Lung microvascular endothelial cell (primary cell): ENCODE data around the gene GINS3. TPM values are rescaled to one million over a fixed set of nuclear protein-coding genes. Genes with fewer than 3 reads are reported as not detected.
A peak's percentile ranks its signal among the peaks of the same experiment; 100 is the strongest.

Experiments used
- DNase-seq, 2 donors: peaks; one replicate each; pipeline versions ENCODE4 v3.0.0 to v3.0.0-alpha.2; 2010; ENCODE audit warnings: low read depth in 2 of 2
- total RNA-seq: library from RNA; depleted of rRNA; stranded (reverse); fragments of >200 nt; gene quantifications from 2 replicates; pipeline ENCODE4 v1.2.1, GENCODE V29; 2014

GINS3 gene
- total RNA-seq = 5.2 and 6.3 TPM in 2 replicates

DNA sequence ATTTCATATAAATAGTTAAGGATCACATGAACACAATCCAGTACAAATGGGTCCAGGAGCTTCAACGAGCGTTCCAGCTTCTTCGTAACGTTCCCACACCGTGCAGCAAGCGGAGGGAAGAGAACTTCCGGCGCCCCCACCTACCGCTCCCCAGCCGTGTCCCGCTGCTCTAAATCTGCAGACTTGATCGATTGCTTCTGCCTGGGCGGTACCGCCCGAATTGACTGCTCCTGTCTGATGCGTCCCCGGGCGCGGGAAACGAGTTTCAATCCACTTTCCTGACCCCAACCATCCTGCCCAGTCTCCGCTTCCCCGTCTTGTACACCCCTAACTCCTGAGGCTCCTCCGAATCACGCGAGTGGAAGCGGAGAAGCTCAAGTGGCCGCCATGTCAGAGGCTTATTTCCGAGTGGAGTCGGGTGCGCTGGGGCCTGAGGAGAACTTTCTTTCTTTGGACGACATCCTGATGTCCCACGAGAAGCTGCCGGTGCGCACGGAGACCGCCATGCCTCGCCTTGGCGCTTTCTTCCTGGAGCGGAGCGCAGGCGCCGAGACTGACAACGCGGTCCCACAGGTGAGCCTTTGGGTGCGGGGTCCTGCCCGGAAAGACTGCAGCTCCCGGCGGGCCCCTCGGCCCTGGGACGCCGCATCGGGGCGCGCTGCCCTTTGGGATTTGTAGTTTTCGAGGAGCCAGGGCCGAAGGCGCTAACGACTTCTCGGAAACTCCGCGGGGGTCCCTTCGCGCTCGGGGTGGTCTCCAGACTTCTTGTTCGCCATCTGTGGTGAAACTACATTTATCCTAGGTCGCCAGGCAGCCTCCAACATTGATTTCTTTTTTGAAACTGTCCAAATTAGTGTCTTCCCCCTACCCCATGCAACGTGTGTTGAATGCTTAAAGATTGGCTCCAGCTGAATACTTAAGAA, at the start of gene GINS3:
GINS3 (plus strand) TSS at position 257 of the 923 bp plus-strand sequence; CDS start at position 388, 131 bp downstream.
- peak; percentile 89 to 91 for DNase-seq

DNA sequence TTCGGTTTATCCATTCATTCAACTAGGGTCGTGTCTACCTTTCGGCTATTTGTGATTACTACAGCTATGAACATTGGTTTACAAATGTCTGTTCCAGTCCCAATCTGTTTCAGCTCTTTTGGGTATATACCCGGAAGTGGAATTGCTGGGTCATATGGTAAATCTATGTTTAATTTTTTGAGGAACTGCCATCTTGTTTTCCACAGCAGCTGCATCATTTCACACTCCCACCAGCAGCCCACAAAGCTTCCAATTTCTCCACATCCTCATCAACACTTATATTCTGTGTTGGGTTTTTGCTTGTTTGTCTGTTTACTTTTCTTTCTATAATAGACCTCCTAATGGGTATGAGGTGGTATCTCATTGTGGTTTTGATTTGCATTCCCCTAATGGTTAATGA, 48.7 kb upstream of the GINS3 start:
- no peak for DNase-seq

DNA sequence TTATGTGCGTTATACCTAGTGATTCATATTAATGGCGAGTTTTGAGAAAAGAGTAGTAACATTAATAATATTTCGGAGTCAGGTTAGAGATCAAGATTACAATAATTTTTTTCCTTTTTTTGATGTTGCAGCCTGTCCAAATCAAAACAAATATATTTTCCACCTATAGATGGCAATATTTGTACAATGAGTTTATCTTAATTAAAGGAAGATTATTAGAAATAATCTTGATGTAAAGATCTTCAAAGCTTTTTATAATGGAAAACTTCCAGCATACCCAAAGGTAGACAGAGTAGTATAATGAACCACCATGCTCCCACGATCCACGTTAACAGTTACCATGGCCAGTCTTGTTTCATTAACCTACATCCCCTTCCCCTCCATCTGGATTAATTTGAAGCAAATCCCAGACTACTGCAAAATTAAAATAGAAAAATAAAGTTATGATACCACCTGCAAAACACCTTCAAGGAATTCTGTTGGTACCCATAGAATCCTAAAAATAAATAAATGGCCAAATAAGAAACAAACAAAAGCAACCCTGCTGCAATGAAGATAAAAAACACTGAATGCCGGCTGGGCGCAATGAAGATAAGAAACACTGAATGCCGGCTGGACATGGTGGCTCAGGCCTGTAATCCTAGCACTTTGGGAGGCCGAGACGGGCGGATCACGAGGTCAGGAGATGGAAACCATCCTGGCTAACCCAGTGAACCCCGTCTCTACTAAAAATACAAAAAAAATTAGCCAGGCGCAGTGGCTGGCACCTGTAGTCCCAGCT, 46.5 kb upstream of the GINS3 start:
- peak in 1 of 2 donors; percentile 31 for DNase-seq

DNA sequence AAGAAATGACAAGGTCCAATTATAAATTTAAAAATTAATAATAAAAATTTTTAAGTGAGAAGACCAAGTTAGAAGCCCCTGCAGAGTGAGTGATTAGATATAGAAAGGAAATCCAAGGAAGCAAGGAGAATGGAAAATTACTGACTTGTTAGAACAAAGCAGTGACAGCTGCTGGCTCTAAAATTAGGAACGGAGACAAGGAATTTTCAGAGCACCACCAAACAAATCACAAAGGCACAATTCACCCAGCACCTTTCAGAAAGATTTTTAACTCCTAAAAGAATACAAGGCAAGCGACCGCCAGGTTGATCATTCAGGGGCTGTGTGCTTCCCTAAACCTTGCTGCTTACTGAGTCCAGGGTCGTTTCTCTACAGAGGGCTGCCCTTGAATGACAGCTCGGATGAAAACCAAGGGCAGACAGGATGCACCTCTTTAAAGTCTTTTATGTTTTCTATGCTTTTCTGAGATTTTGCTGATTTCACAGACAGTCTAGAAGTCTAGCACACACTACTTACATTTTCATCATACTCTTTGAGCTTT, 45.4 kb upstream of the GINS3 start:
- no peak for DNase-seq

DNA sequence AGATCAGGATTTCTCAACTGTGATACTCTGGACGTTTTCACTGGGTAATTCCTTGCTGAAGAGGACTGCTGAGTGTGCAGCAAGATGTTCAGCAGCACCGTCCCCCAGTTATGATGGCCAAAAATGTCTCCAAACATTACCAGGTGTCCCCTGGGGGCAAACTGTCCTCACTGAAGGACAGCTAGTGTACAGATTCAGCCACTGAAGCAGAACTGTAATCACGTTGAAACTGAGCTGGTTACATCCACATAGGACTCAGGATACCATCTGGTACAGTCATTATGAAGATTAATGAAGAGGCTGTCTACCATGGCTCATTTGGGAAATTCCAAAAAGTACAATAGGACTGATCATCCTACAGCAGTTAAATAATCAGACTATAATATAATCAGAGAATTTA, 43.3 kb upstream of the GINS3 start:
- no peak for DNase-seq

DNA sequence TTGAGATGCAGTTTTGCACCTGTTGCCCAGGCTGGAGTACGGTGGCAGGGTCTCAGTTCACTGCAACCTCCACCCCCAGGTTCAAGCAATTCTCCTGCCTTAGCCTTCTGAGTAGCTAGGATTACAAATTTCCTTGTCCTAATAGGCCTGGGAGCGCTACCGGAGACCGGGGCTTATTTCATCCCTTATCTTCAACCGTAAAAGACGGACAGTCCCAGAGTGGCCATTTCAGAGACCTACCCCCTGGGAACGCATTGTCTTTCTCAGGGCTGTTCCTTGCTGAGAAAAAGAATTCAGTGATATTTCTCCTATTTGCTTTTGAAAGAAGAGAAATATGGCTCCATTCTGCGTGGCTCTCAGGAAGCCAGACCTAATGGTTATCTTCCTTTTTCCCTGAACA, 39.6 kb upstream of the GINS3 start:
- no peak for DNase-seq

DNA sequence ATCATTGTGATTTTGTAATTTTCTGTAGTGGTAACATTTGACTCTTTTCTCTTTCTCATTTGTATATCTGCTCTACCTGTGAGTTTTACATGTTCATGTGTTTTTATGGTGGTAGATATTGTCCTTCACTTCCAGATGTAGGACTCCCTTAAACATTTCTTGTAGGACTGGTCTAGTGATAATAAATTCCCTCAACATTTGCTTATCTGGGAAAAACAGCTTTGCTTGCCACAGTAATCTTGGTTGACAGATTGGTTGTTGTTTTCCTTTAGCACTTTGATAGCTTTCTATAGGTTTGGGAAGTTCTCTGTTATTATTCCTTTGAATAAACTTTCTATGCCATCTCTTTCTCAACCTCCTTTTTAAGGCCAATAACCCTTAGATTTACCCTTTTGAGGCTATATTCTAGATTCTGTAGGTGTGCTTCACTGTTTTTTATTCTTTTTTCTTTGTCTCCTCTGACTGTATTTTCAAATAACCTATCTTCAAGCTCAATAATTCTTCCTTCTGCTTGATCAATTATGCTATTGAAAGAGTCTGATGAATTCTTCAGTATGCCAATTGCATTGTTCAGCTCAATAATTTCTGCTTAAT, 32.1 kb upstream of the GINS3 start:
- no peak for DNase-seq

DNA sequence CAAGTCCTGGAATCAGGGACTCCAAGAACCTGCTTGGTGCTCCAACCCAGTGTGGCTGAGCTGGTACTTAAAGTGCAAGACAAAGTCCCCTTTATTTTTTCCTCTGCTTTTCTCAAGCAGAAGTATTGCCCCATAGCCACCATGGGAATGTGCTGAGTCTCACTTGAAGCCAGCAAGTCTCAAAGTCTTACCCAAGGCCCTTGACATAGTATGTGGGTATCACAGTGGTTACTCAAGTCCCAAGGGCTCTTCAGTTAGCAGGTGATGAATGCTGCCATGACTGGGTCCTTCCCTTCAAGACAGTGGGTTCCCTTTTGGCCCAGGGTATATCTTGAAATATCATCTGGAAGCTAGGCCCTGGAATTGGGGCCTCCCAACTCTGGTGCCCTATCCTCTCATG, 30.5 kb upstream of the GINS3 start:
- no peak for DNase-seq

DNA sequence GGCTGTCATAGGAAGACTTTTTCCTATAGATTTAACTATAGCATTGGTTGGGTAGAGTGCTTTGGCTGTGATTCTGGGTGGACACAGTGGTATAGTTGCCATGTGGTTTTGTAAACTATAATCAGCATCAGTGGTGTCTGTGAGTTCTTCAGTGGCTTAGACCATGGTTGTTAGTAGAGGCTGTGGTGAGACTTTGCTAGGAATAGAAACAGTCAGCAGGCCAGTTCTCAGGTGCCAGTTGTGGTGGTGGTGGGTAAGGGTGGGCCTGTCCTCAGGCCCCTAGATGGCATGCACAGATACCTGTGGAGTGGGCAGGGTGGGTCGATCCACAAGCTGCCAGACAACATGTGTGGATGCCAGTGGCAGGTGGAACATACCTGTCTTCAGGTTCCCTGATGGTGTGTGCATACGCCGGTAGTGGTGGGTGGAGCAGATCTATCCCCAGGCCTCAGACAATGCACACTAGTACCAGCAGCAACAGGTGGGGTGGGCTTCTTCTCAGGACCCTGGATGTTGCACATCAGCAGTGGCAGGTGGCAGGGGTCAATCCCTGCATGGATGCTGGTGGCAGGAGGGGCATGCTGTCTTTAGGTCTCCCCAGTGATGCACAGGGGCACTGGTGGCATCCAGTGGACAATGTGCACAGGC, 28.4 kb upstream of the GINS3 start:
- no peak for DNase-seq

DNA sequence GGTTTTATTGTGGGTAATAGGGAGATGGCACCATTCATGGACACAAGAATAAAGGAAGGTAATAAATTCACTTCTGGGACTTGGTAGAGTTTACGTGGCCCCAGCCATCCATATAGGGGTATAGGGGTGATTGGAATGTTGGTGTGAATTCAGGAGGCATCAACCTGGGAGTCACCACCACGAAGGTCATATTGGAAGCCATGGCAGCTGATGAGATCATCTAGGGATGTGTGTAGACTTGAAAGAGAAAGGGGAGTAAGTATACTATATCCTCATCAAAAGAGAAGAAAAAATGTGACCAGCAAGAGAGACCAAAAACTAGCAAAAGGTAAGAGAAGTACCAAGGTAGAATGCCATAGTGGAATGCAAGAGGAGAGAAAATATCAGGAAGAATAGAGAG, 26.6 kb upstream of the GINS3 start:
- DNase-seq = no peak

DNA sequence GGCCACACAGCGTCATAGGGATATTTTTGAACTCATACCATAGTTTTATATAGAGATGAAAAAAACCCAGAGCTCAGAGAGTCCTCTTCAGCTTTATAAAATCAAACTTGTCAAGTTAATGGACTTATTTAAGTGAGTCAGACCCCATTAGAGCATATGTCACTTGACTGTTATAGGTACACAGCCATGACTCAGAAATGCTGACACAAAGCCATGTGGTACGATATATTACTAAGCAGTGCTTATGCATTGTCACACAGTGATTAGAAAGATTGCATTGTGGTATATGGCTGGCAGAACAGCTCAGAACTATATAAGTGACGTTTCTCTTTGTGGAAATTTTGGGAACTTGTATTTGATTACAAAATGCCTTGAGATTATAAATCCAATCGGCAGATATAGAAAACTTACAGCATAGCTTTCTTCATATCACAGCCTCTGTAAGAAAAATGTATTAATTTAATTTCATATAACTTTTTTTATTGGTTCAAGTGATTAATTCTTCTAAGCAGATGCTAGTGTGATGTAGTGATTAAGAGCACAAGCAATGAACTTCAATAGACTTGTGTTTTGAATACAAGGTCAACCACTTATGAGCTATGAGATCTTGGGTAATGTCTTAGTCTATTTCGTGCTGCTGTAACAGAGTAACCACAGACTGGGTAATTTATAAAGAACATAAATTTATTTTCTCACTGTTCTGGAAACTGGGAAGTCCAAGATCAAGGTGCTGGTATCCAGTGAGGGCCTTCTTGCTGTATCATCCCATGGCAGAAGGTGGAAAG, 25.8 kb upstream of the GINS3 start:
- peak; percentile 46 to 51 for DNase-seq

DNA sequence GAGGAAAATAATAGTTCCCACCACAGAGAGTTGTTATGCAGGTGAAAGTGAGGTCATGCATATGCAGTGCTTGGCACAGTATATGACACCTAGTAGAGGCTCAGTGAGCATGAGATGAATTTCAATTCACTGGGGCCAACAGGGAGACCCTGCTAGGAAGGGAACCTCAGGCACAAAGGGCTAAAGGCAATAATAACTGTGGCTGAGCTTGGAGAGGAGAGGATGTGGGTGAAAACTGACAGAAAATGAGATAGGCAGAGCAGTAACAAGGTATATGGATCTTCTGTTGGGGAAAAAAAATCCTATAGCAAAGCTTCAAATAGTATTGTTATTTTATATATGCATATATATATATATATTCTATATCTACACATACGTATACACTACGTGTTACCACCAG, 25.0 kb upstream of the GINS3 start:
- DNase-seq = no peak

DNA sequence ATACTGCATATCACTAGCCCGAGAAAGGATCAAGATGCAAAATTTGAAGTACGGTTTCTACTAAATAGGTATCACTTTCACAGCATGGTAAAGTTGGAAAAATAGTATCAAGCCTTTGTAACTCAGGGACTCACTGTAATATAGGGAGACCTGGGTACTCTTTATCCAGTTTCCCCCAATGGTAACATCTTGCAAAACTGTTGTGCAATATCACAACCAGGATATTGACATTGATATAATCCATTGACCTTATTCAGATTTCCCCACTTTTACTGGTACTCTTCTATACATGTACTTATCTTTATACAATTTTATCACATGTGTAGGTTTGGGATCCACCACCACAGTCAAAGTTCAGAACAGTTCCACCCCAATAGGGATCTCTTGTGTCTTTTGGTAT, 20.4 kb upstream of the GINS3 start:
- DNase-seq = no peak

DNA sequence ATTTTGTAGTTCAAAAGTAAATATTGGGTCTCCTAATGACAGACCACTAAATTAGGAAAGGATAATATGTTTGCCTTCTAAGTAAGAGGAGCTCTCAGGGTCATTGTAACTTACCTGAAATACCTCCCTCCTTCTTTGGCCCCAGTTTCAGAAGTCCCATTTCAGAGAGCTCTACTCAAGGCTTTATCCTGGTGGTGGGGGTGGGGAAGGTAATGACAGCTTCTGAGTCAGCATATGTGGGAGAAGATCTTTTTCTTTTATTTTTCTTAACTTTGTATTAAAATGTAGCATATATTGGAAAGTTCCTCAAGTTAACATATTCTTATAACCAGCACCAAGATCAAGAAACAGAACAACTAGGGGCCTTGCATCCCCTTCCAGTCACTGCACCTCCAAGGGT, 16.9 kb upstream of the GINS3 start:
- DNase-seq = no peak

DNA sequence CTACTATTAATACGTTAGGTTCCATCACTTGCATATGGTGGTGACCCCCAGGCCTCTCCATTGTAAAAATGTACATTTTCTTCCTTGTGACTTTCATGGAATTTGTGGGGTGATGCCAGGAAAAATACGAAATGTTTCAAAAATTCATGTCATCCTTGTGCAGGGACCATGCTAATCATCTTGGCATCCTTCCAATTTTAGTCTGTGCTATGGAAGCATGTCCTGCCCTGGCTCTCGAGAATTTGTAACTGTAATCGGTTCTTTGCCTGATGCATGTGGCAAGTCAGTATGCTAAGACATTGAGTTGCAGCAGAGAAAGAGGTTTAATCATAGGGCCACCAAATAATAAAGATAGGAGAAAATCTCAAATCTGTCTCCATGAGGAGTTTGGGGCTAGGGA, 14.3 kb upstream of the GINS3 start:
- DNase-seq = peak; percentile 44 to 90

DNA sequence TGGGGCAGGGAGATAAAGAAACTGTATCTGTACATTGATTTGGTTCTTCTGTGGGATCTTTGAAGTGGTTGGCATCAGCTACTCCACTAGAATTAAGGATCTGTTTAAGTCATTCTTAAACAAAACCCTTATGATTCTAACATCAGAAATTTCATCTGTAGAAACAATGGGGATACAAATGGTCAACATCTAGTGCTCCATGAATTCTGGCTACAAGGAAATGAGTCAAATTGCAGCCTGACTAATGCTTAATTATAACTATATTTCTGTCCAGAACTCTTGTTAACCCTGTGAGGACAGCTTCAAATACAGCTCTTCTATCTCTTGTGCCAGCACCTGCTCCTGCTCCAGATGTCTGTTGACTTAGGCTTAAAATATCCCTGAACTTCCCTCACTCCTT, 13.9 kb upstream of the GINS3 start:
- DNase-seq = peak; percentile 16 to 64

DNA sequence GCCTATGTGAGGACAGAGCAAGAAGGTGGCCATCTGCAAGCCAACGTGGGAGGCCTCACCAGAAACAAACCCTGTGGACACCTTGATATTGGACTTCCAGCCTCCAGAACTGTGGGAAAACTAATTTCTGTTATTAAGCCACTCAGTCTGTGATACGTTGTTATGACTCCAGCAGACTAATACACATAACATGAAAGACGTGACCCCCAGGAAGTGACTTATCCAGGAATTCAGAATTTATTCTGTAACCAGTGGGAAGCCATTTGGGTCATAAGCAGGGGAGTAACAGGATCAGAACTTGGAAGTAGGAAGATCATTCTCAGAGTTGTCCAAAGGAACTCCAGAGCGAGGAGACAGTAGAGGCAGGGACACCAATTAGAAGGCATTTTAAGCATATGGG, 12.5 kb upstream of the GINS3 start:
- DNase-seq = peak in 1 of 2 donors; percentile 9

DNA sequence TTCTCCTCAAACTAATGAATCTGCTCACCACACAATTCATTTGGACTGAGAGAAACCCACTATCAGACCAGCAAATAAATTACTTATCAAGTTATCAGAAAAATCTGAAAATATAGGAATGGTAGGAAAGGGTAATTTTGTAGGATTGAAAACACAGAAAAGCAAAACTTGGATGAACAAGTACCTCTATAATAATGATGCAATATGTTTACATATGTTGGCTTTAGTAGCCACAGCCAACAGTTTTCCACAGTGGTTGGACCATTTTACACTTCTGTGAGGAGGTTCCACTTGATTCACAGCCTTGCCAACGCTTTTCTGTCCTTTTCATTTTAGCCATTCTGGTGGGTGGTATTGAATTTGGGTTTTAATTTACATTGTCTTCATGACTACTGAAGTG, 10.6 kb upstream of the GINS3 start:
- DNase-seq = no peak

DNA sequence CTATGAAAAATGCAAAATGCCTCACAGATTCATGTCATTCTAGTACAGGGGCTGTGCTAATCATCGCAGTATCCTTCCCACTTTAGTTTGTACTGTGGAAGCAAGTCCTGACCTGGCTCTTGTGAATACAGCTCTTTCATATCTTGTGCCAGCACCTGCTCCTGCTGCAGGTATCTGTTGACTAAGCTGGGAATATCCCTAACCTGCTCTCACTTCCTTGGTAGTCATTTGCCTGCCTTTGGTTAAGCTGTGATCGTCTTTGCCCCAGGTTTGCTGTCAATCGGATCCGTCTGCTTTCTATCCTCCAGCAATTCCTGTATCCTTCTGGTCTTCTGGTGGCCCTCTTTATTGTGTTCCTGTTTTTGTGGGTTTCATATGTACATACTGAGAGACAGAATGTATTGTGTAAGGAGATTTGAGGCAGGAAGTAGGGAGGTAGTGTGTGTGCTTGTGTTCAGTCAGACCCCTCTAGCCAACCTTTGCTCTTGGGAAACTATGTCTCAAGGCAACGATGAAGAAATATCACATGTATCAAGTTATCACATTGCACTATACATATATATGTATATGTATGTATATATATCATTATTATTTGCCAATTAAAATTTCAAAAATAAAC, 7.7 kb upstream of the GINS3 start:
- DNase-seq = no peak

DNA sequence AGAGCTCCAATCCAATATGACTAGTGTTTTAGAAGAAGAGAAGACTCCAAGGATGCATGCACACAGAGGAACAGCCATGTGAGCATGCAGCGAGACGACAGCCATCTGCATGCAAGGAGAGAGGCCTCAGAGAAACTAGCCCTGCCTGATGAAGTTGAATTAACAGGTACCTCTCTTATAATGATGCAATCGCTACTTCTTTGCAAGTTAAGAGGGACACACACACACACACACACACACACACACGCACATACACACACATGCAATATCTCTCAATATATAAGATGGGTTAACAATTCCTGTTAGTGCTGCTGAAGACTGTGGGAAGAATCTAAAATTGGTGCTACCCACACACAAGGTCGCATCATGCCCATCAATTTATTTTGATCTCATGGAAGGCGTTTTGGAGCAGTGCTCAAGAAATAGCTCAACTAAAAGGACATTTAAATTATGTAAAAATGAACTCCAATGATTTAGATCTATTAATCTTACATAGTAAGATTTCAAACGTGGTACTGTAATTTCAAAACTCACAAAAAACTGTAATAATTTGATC, 7.0 kb upstream of the GINS3 start:
- no peak for DNase-seq
